Measurements from ENCODE around the gene CIRBP. TPM values are rescaled to one million over a fixed set of nuclear protein-coding genes. Genes with fewer than 3 reads are reported as not detected.

The CIRBP gene
- total RNA-seq, 1 donor from 2014 or later, result 421 TPM

- Mint-ChIP-seq H3K9me3 (no peaks in the 10 kb centered on the region), H3K4me1 (no peaks in the 10 kb centered on the region), H3K36me3 (ENCODE audit: low read depth) (no peaks in the 10 kb centered on the region), H3K27me3 (ENCODE audit: low read depth) (peaks cover 4% of the 10 kb centered on the region), H3K27ac (ENCODE audit: unreplicated experiment) (no peak overlapping the region), H3K4me3 (no peak overlapping the region)
- no peak for TF ChIP-seq CTCF (conservative IDR thresholded peaks at IDR 0.05)
- DNase-seq (ENCODE audit: low read depth, low spot score), result no peak
Measured at GRCh38 chr19:1309977-1310852, 41.1 kb downstream of the CIRBP start.

- no peak for TF ChIP-seq CTCF (conservative IDR thresholded peaks at IDR 0.05)
- H3K27ac Mint-ChIP-seq (ENCODE audit: unreplicated experiment), result no peak overlapping the region
- no peaks in the 10 kb centered on the region for H3K9me3 Mint-ChIP-seq
- H3K4me1 Mint-ChIP-seq, result no peaks in the 10 kb centered on the region
- H3K36me3 Mint-ChIP-seq (ENCODE audit: low read depth), result no peaks in the 10 kb centered on the region
- peaks cover 5% of the 10 kb centered on the region for H3K27me3 Mint-ChIP-seq (ENCODE audit: low read depth)
- no peak for DNase-seq (ENCODE audit: low read depth, low spot score)
- no peak overlapping the region for H3K4me3 Mint-ChIP-seq
Measured at GRCh38 chr19:1310853-1311180, 41.7 kb downstream of the CIRBP start.

GRCh38 chr19:1311543-1312091, 42.5 kb downstream of the CIRBP start:
- Mint-ChIP-seq H3K27ac (ENCODE audit: unreplicated experiment) (no peak overlapping the region), H3K36me3 (ENCODE audit: low read depth) (no peaks in the 10 kb centered on the region), H3K4me1 (no peaks in the 10 kb centered on the region), H3K4me3 (no peak overlapping the region), H3K27me3 (ENCODE audit: low read depth) (peaks cover 12% of the 10 kb centered on the region), H3K9me3 (no peaks in the 10 kb centered on the region)
- no peak for DNase-seq (ENCODE audit: low read depth, low spot score)
- TF ChIP-seq CTCF (conservative IDR thresholded peaks at IDR 0.05), result no peak

- Mint-ChIP-seq H3K27ac (ENCODE audit: unreplicated experiment) (no peak overlapping the region), H3K27me3 (ENCODE audit: low read depth) (peaks cover 26% of the 10 kb centered on the region), H3K36me3 (ENCODE audit: low read depth) (no peaks in the 10 kb centered on the region), H3K4me1 (peaks cover 4% of the 10 kb centered on the region), H3K4me3 (no peak overlapping the region), H3K9me3 (no peaks in the 10 kb centered on the region)
- no peak for DNase-seq (ENCODE audit: low read depth, low spot score)
- TF ChIP-seq CTCF (conservative IDR thresholded peaks at IDR 0.05), result no peak
Measured at GRCh38 chr19:1312767-1313694, 43.9 kb downstream of the CIRBP start.

GRCh38 chr19:1313695-1314613, 44.8 kb downstream of the CIRBP start:
- H3K27ac Mint-ChIP-seq (ENCODE audit: unreplicated experiment), result no peak overlapping the region
- no peaks in the 10 kb centered on the region for H3K9me3 Mint-ChIP-seq
- no peak for TF ChIP-seq CTCF (conservative IDR thresholded peaks at IDR 0.05)
- peaks cover 6% of the 10 kb centered on the region for H3K4me1 Mint-ChIP-seq
- peaks cover 30% of the 10 kb centered on the region for H3K27me3 Mint-ChIP-seq (ENCODE audit: low read depth)
- H3K36me3 Mint-ChIP-seq (ENCODE audit: low read depth), result no peaks in the 10 kb centered on the region
- no peak for DNase-seq (ENCODE audit: low read depth, low spot score)
- no peak overlapping the region for H3K4me3 Mint-ChIP-seq

All from neural crest cell (in vitro differentiated cells).